Endothelial cell of umbilical vein (primary cell): ENCODE data around the gene SLC5A2.

Experiments used
- CTCF ChIP-seq, 2 donors: IDR thresholded peaks; 1 replicate in 1 of 2; 2 replicates in 1 of 2; pipeline ENCODE4 v1.5.1; 2011; ENCODE audit warnings: low read length in 2 of 2, mild to moderate bottlenecking in 2 of 2, moderate library complexity in 2 of 2, control low read depth in 1 of 2, inconsistent platforms in 1 of 2, low read depth in 1 of 2; ENCODE audit not compliant: insufficient read depth in 1 of 2; ENCODE audit errors: extremely low read depth in 1 of 2
- EZH2 ChIP-seq: IDR thresholded peaks from 2 replicates; pipeline ENCODE4 v1.6.1; 2012; ENCODE audit warnings: borderline replicate concordance, low read depth, mild to moderate bottlenecking, moderate library complexity, low read length, inconsistent platforms; ENCODE audit not compliant: severe bottlenecking
- JUN ChIP-seq: IDR thresholded peaks from 2 replicates; pipeline ENCODE4 v1.6.1; 2011; ENCODE audit warnings: borderline replicate concordance, low read depth; ENCODE audit not compliant: insufficient read length, insufficient read depth
- POLR2A ChIP-seq: IDR thresholded peaks from 2 replicates; pipeline ENCODE4 v1.6.1; 2012; ENCODE audit warnings: low read depth, mild to moderate bottlenecking, control low read depth, low read length

GRCh38 chr16:31522071-31522470 is 39.1 kb downstream of the SLC5A2 start:
- TF ChIP-seq CTCF (IDR thresholded peaks at IDR 0.05; ENCODE audit: extremely low read depth in 1 of 2, insufficient read depth in 1 of 2, low read depth in 1 of 2, low read length in 2 of 2) (no peak), POLR2A (no peak), JUN (no peak), EZH2 (no peak)
